GM18867 (cell line): ENCODE measurements around the gene BTBD9.
"Not testable (repeated sequence)": the region's sequence is repeated elsewhere in the genome, so short reads cannot be mapped to it uniquely, and the experiment has no call there.

Source experiments
- ATAC-seq: cut with Tn5 transposase; IDR thresholded peaks from one replicate; pipeline ENCODE4 v1.9.1; 2021; ENCODE audit warnings: mild to moderate bottlenecking, moderate library complexity; ENCODE audit not compliant: unreplicated experiment

Gene BTBD9

GRCh38 chr6:38443352-38444144 lies 196.2 kb downstream of the BTBD9 start:
- ATAC-seq, result no peak

DNA sequence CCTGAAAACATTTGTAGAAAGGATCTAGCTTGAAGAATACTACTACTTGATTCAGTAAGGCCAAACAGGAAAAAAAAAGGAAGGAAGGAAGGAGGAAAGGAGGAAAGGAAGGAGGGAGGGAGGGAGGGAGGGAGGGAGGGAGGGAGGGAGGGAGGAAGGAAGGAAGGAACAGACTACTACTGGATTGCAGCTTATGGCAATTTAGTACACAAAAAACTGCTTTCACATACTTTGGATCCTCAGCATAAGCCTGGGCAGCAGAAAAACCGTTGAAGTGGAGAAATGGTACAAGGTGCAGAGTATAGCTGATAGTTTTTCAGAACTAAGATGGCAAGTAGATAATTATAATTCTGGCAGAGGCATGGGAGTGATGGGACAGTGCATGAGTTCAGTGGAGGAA lies 201.6 kb downstream of the BTBD9 start:
- no peak for ATAC-seq

GRCh38 chr6:38436726-38437465 lies 202.8 kb downstream of the BTBD9 start:
- ATAC-seq, result no peak

DNA sequence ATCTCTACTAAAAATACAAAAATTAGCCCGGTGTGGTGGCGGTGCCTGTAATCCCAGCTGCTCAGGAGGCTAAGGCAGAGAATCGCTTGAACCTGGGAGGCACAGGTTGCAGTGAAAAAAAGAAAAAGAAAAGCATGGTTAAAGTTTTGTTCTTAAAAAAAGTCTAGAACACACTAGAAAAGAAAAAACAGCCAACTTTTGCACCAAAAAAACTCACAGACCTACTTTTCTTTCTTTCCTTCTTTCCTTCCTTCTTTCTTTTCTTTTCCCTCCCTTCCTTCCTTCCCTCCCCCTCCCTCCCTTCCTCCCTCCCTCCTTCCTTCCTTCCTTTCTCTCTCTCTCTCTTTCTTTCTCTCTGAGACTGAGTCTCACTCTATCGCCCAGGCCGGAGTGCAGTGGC lies 204.4 kb downstream of the BTBD9 start:
- no peak for ATAC-seq

GRCh38 chr6:38434051-38434450 lies 205.7 kb downstream of the BTBD9 start:
- no peak for ATAC-seq

DNA sequence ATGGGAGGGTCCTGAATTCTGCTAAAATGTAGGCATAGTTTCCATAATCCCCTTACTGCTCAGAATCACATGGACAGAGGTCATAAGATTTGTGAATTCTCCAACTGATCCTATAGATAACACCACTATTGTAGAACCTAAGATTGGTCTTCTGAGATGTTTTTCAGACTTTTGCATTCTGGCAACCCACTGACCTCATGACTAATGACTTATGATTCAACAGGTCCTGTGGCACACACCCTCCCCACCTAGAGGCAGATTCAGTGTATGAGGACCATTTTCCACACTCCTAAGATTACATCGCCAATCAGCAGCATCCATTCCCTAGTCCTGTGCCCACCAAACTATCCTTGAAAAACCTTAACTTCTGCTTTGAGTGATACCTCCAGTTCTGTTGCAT lies 207.2 kb downstream of the BTBD9 start:
- ATAC-seq, result no peak

- ATAC-seq, result no peak
These were observed 207.7 kb downstream of the BTBD9 start for GRCh38 chr6:38432079-38432478.

GRCh38 chr6:38429546-38429945 lies 210.2 kb downstream of the BTBD9 start:
- no peak for ATAC-seq

- ATAC-seq, result peak; percentile 73
These were observed 212.1 kb downstream of the BTBD9 start for GRCh38 chr6:38427492-38428210.

DNA sequence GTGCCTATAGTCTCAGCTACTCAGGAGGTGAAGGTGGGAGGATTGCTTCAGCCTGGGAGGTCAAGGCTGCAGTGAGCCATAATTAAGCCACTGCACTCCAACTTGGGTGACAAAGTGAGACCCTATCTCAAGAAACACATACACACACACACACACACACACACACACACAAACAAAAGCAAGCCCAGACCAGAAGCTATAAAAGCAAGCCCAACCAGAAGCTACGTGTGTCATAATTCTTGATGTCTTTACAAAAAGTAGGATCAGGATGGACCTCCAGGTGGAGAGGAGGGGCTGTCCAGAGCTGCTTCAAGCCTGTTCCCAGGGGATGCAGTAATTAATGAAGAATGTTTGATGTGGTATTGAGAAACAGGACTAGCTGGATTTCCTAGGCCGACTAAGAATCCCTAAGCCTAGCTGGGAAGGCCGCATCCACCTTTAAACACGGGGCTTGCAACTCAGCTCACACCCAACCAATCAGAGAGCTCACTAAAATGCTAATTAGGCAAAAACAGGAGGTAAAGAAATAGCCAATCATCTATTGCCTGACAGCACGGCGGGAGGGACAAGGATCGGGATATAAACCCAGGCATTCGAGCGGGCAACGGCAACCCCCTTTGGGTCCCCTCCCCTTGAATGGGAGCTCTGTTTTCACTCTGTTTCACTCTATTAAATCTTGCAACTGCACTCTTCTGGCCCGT lies 213.8 kb downstream of the BTBD9 start:
- ATAC-seq, result not testable (repeated sequence)

DNA sequence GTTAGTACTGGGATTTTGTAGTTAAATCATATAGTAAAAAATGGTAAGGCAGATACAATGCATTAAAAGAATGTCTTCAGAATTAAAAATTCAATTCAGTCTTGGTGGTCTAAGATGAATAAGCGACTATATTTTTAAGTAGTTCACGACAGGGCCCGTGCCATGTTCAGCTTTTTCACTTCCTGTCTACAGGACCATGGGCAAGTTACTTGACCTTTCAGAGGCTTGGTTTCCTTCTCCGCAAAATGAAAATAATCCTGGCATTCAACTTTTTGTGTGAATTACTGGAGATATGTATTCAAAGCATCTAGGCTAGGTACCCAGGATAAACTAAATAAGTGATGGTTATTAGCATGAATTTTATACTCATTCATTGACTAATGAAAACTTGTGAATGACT lies 216.0 kb downstream of the BTBD9 start:
- no peak for ATAC-seq

DNA sequence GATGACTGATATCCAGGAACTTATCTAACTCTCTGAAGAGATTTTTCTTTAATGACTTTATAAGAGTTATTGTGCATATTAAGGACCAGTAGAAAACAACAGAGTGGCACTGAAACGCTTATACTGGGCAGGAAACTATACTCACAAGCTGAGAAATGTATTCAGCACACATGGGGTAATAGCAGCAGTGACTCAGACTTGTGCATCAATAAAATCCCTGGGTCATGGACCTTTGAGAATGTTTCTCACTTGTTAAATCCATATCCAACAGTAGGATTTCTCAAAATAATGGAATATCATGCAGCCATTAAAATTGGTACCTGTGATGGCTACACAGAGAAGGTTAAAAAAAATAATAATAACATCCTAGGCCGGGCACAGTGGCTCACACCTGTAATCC lies 219.5 kb downstream of the BTBD9 start:
- ATAC-seq, result no peak

GRCh38 chr6:38417521-38417920 lies 222.2 kb downstream of the BTBD9 start:
- ATAC-seq, result no peak

DNA sequence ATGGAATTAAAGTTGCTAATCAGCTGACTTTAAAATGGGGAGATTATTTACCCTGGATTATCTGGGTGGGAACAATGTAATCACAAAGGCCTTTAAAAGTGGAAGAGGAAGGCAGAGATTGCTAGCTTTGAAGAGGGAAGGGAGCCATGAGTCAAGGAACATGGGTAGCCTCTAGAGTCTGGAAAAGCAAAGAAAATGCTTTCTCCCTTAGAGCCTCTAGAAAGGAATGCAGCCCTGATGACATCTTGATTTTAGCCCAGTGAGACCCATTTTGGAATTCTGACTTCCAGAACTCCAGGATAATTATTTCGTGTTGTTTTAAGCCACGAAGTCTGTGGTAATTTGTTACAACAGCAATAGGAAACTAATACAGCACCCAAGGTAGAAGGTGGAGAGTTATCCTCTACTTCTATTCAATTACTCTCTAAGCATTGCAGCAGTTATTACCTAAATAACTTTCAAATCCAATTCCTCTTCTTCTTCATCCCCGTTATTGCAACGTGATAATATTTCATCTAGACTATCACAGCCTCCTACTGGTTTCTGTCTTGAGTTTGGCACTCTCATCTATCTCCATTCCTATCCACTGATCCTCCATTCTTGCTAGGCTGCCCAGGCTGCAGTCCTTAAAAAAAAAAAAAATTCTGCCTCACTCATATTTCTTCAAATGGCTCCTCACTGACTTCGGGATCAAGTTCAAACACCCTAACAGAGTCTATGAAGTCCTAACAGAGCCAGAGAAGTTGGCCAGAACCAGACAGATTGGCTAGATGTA lies 224.3 kb downstream of the BTBD9 start:
- no peak for ATAC-seq

DNA sequence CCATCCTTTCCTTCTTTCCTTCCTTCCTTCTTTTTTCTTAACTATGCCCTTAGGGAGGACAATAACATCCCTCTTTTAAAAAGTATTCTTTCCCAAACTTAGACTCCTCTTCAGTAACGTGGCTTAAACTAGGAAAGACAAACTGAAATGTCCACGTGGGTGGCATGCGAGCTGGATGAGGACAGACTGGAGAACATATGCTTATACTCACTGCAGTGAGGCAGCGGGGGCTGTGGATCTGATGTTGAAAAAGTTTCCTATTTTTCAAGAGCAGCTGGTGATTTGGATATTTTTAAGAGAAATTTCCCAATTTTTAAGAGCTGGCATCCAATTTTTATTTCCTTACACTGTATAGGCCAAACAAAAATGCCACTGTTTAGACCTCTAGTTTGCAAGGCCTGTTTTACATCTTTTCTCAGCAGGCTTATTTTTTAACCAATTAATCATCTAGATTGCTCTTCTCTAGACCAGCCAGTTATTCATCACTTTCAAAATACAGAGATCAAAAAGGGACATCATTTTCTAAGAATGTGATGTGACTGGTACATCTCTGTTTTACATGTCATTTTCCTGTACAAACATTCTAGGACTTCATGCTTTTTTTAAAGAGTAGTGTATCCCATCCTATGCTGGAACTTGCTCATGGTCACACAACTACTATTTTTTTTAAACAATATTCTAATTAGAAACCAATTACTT lies 226.5 kb downstream of the BTBD9 start:
- ATAC-seq, result no peak

GRCh38 chr6:38407192-38407591 lies 232.5 kb downstream of the BTBD9 start:
- no peak for ATAC-seq

DNA sequence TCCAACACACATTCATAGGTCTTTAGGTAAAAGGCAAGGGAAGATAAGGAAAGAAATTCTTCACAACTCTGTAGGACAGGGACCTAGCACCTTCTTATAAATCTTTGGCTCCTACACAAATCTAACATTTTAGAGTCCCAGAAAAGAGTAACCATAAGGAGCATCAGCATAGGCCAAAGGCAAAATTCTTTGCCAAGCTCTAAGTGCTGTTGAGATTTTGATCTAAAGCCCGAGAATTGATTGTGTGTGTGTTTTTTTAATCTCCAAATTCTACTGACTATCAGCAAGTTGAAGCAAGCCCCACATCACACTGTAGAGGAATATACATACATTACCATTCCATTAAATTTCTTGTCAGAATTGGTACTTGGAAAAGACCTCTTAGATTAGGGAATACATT lies 233.6 kb downstream of the BTBD9 start:
- ATAC-seq, result no peak

DNA sequence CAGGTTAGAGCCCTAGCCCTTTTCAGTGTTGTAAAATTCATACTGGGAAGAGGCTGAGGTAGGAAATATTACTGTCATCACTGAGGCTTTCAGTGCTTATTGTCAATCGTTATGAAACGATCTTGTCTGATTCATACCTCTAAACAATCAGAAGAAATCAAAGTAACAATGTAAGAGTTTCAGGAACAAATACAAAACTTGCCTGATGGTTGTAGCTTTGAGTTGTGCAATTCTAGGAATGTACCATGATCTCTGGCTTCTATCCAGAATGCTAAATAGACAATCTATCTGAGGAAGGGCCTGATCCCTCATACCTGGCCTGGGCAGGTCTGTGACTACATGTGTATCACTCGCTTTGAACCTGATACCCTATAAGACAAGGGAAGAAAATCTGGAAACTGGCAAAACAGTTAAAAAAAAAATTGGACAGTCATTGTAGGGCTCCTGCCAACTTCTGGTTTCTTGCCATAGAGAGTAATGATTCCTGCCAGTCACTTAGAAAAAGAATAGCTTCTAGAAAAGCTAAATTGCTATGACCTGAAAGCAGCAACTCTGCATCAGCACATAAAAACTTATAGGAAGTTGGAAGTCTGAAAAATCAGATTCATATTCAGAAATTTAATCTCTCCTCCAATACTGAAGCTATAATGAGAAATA lies 234.7 kb downstream of the BTBD9 start:
- ATAC-seq, result no peak

DNA sequence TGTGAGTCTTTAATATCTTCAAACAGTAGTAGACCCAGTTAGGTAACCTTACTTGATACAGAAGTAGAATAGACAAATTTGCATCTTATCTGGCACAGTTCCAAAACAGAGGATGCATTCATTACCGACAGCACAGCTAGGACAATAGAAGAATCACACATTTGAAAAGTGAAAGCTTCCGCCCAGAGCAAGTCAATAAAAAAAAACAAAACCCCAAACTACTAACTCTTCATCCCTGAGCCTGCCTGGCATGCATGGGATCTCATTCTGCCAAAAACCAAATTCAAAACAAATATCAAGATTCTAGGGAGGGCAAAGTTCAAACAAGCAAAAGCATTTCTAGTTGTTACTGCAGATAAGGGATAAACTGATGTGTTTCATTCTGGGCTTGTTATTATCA lies 235.4 kb downstream of the BTBD9 start:
- ATAC-seq, result no peak
